Loucy (cell line): Measurements from ENCODE around the gene FGD1.

ENCODE experiments used
- H2AFZ ChIP-seq: fragments of 200-600 bp; sonication (generic); 2 replicates; pipeline ENCODE4 v1.6.0; 2016; ENCODE audit warnings: antibody characterized with exemption, mild to moderate bottlenecking, low read length, moderate library complexity
- H3F3A ChIP-seq: fragments of 200-600 bp; 2 replicates; pipeline ENCODE4 v1.6.0; 2016; ENCODE audit warnings: antibody characterized with exemption, low read depth, mild to moderate bottlenecking
- H3K27me3 ChIP-seq: fragments of 200-600 bp; sonication (generic); 2 replicates; pipeline ENCODE4 v1.6.1; 2014; ENCODE audit warnings: low read length, mild to moderate bottlenecking; ENCODE audit not compliant: insufficient read depth, poor library complexity, severe bottlenecking
- H3K36me3 ChIP-seq: fragments of 200-600 bp; sonication (generic); 2 replicates; pipeline ENCODE4 v1.6.1; 2016; ENCODE audit warnings: low read length; ENCODE audit not compliant: insufficient read depth
- H3K4me1 ChIP-seq: fragments of 200-600 bp; sonication (generic); 2 replicates; pipeline ENCODE4 v1.5.1; 2014; ENCODE audit warnings: low read length, mild to moderate bottlenecking; ENCODE audit not compliant: insufficient read depth, poor library complexity, severe bottlenecking
- H3K4me2 ChIP-seq: fragments of 200-600 bp; sonication (generic); 2 replicates; pipeline ENCODE4 v1.6.0; 2014; ENCODE audit warnings: antibody characterized with exemption, low read length, low read depth, mild to moderate bottlenecking; ENCODE audit not compliant: poor library complexity, severe bottlenecking
- H3K4me3 ChIP-seq: fragments of 200-600 bp; sonication (generic); 2 replicates; pipeline ENCODE4 v1.5.1; 2014; ENCODE audit warnings: low read length, mild to moderate bottlenecking, mixed read lengths; ENCODE audit not compliant: poor library complexity, severe bottlenecking
- H3K79me2 ChIP-seq: fragments of 200-600 bp; sonication (generic); 2 replicates; pipeline ENCODE4 v1.6.1; 2014; ENCODE audit warnings: low read length; ENCODE audit not compliant: insufficient read depth
- H3K9ac ChIP-seq: fragments of 200-600 bp; sonication (generic); 2 replicates; pipeline ENCODE4 v1.6.0; 2014; ENCODE audit warnings: mild to moderate bottlenecking, low read depth, low read length, moderate library complexity; ENCODE audit not compliant: poor library complexity, severe bottlenecking
- H3K9me2 ChIP-seq: fragments of 200-600 bp; sonication (generic); replicated peaks from 2 replicates; pipeline ENCODE4 v1.6.1; 2016; ENCODE audit warnings: low read depth, low read length, mixed read lengths
- H3K9me3 ChIP-seq: fragments of 200-600 bp; sonication (generic); 2 replicates; pipeline ENCODE4 v1.6.1; 2014; ENCODE audit warnings: mild to moderate bottlenecking, antibody characterized with exemption, low read length, low read depth; ENCODE audit not compliant: insufficient read depth
- H4K20me1 ChIP-seq: fragments of 200-600 bp; sonication (generic); 2 replicates; pipeline ENCODE4 v1.6.0; 2014; ENCODE audit warnings: antibody characterized with exemption, low read length, mild to moderate bottlenecking; ENCODE audit not compliant: insufficient read depth, poor library complexity, severe bottlenecking
- CTCF ChIP-seq: fragments of 200-600 bp; sonication (generic); conservative IDR thresholded peaks from 2 replicates; pipeline ENCODE4 v1.5.1; 2014; ENCODE audit warnings: mild to moderate bottlenecking, antibody characterized with exemption, low read length
- EZH2phosphoT487 ChIP-seq: fragments of 200-600 bp; IDR thresholded peaks from 2 replicates; pipeline ENCODE4 v1.6.1; 2018; ENCODE audit warnings: antibody characterized with exemption, mild to moderate bottlenecking, moderate library complexity, borderline replicate concordance

The FGD1 gene

GRCh38 chrX:54509400-54509799, 13.4 kb upstream of the FGD1 start:
- Histone ChIP-seq H3K4me2 (no peak overlapping the region), H3K36me3 (no peaks in the 10 kb centered on the region), H4K20me1 (no peaks in the 10 kb centered on the region), H3K79me2 (no peaks in the 10 kb centered on the region), H3K4me3 (no peak overlapping the region), H3K9ac (no peak overlapping the region), H3K9me3 (no peaks in the 10 kb centered on the region), H2AFZ (no peak overlapping the region), H3K27me3 (no peaks in the 10 kb centered on the region), H3K9me2 (no peaks in the 10 kb centered on the region), H3F3A (no peaks in the 10 kb centered on the region), H3K4me1 (no peaks in the 10 kb centered on the region)
- TF ChIP-seq CTCF (no peak), EZH2phosphoT487 (no peak)

GRCh38 chrX:54496936-54497335, 902 bp upstream of the FGD1 start:
- Histone ChIP-seq H2AFZ (no peak overlapping the region), H3K4me1 (no peaks in the 10 kb centered on the region), H4K20me1 (no peaks in the 10 kb centered on the region), H3K36me3 (no peaks in the 10 kb centered on the region), H3K9me2 (no peaks in the 10 kb centered on the region), H3K4me2 (no peak overlapping the region), H3K9me3 (no peaks in the 10 kb centered on the region), H3K27me3 (peaks cover 8% of the 10 kb centered on the region), H3K9ac (no peak overlapping the region), H3F3A (no peaks in the 10 kb centered on the region), H3K79me2 (no peaks in the 10 kb centered on the region), H3K4me3 (no peak overlapping the region)
- TF ChIP-seq EZH2phosphoT487 (no peak), CTCF (no peak)

- Histone ChIP-seq H3K4me1 (no peaks in the 10 kb centered on the region), H3K36me3 (no peaks in the 10 kb centered on the region), H4K20me1 (no peaks in the 10 kb centered on the region), H3K4me2 (peak overlapping the region; percentile 68), H3F3A (no peaks in the 10 kb centered on the region), H3K79me2 (no peaks in the 10 kb centered on the region), H3K9ac (no peak overlapping the region), H3K27me3 (peaks cover 8% of the 10 kb centered on the region), H3K9me2 (no peaks in the 10 kb centered on the region), H3K4me3 (peak overlapping the region; percentile 70), H3K9me3 (no peaks in the 10 kb centered on the region), H2AFZ (peak overlapping the region; percentile 73; the same call in 1 of the 2 replicates)
- TF ChIP-seq EZH2phosphoT487 (no peak), CTCF (no peak)
Observed at GRCh38 chrX:54496517-54496852, 451 bp upstream of the FGD1 start.
